ENCODE results near the gene CHRNB4.

CHRNB4 gene

DNA sequence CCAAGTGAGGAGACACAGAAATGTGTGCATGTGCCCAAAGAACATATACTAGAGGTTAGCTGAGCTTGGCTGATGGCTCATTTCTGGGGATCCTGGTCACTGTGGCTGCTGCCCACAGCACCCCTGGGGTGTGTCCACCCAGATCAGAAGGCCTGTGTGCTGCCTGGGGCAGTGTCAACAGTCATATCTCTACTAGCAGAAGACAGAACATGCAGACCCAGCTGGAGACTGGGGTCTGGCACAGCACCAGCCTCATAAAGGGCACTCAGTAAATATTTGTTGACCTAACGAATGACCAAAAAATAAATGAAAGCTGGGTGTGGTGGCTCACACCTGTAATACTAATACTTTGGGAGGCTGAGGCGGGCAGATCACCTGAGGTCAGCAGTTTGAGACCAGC is 36.6 kb downstream of the CHRNB4 start:
- no peak overlapping the region for H3K4me3 ChIP-seq (replicated peaks; ENCODE audit: low read depth, low read length)
- TF ChIP-seq, protein P1, sequence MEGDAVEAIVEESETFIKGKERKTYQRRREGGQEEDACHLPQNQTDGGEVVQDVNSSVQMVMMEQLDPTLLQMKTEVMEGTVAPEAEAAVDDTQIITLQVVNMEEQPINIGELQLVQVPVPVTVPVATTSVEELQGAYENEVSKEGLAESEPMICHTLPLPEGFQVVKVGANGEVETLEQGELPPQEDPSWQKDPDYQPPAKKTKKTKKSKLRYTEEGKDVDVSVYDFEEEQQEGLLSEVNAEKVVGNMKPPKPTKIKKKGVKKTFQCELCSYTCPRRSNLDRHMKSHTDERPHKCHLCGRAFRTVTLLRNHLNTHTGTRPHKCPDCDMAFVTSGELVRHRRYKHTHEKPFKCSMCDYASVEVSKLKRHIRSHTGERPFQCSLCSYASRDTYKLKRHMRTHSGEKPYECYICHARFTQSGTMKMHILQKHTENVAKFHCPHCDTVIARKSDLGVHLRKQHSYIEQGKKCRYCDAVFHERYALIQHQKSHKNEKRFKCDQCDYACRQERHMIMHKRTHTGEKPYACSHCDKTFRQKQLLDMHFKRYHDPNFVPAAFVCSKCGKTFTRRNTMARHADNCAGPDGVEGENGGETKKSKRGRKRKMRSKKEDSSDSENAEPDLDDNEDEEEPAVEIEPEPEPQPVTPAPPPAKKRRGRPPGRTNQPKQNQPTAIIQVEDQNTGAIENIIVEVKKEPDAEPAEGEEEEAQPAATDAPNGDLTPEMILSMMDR (IDR thresholded peaks at IDR 0.05; ENCODE audit: low read depth, low read length, missing control alignments) = no peak
- DNase-seq (ENCODE audit: extremely low read depth, low read depth) = no peak

DNA sequence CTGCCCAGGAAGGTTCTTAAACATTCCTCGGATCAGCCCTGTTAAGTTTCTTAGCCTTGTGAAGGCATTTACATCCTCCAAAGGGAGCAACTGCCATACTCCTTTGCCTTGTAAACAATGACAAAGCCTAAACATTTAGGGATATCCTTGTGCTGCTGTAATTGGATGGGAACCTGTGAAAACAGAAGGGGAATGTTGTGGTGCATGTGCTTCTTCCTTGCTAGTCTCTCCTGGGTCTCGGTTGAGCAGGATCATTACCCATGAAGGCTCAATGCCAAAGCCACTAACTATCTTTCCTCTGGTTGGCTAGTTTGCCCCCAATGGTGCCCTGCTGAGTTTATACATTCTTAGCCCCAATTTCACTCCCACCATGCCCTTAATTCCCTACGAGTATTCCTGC is 37.5 kb downstream of the CHRNB4 start:
- H3K4me3 ChIP-seq (replicated peaks; ENCODE audit: low read depth, low read length) = no peak overlapping the region
- no peak for DNase-seq (ENCODE audit: extremely low read depth, low read depth)
- TF ChIP-seq, protein P1 (IDR thresholded peaks at IDR 0.05; ENCODE audit: low read depth, low read length, missing control alignments) = no peak

DNA sequence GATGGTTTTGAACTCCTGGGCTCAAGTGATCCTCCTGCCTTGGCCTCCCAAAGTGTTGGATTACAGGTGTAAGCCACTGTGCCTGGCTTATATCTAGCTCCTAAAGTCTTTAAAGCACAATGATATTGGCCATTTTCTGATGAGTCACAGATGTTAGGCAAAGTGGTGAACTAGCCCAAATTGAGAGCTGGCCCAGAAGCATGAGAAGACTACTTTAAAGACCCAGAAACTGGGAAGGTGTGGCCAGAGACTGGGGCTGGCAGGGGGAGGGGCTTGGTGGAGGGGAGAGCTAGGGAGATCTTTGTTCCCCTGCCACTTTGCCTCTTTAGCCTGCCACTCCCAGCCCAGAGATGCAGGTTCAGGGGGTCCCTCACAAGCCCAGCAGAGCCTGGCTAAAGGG is 41.8 kb downstream of the CHRNB4 start:
- no peak for DNase-seq (ENCODE audit: extremely low read depth, low read depth)
- no peak overlapping the region for H3K4me3 ChIP-seq (replicated peaks; ENCODE audit: low read depth, low read length)
- TF ChIP-seq, protein P1 (IDR thresholded peaks at IDR 0.05; ENCODE audit: low read depth, low read length, missing control alignments) = no peak

GRCh38 chr15:78598348-78598747 is 42.7 kb downstream of the CHRNB4 start:
- TF ChIP-seq, protein P1 (IDR thresholded peaks at IDR 0.05; ENCODE audit: low read depth, low read length, missing control alignments) = no peak
- no peak overlapping the region for H3K4me3 ChIP-seq (replicated peaks; ENCODE audit: low read depth, low read length)
- no peak for DNase-seq (ENCODE audit: extremely low read depth, low read depth)

DNA sequence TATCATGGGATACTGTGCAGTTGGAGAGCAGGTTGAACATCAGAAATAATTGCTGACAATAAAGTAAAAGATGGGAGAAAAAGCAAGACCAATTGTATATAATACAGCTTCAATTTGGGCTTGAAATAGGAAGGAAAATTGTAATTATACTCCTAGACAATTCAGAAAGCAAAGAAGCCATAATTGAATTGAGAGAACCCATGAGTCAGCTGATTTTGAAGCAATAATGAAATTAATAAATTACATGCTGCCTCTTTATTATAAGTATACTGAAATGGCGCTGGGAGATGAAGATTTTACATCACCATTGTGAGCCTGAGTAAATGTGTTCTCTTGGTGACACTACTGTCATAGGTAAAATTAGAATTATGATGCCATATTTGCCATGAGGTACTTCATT is 43.4 kb downstream of the CHRNB4 start:
- H3K4me3 ChIP-seq (replicated peaks; ENCODE audit: low read depth, low read length) = no peak overlapping the region
- TF ChIP-seq, protein P1 (IDR thresholded peaks at IDR 0.05; ENCODE audit: low read depth, low read length, missing control alignments) = no peak
- no peak for DNase-seq (ENCODE audit: extremely low read depth, low read depth)

DNA sequence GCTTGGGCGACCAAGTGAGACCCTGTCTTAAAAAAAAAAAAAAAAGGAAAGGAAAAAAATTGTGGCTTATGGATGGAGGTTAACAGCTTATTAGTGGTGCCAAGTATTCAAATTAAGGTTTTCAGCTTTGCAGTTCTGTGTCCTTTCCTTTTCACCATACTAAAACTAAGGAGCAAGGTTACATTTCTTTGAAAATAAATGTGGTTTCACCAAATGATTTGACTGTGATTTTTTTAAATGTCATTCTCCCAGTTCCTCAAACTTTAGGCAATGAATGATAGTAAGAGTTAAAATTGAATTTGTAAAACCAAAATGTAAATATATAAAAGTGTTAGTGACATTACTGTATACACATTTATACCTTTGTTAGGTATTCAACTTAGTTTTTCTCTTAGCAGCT is 66.1 kb downstream of the CHRNB4 start:
- TF ChIP-seq, protein P1 (IDR thresholded peaks at IDR 0.05; ENCODE audit: low read depth, low read length, missing control alignments) = no peak
- no peak for DNase-seq (ENCODE audit: extremely low read depth, low read depth)
- H3K4me3 ChIP-seq (replicated peaks; ENCODE audit: low read depth, low read length) = no peak overlapping the region

All from HFF-Myc (cell line).